ENCODE measurements around the gene NRCAM. TPM values are rescaled to one million over a fixed set of nuclear protein-coding genes. Genes with fewer than 3 reads are reported as not detected.

The NRCAM gene
- total and polyA plus RNA-seq, 10 of the 15 experiments (the other 5 are each of a cell fraction or from before 2014, with no cell fraction given): 0.30 to 2.0 (median 1.0) TPM

- no peak for TF ChIP-seq IRF5 (IDR thresholded peaks at IDR 0.05; ENCODE audit: borderline replicate concordance)
- TF ChIP-seq MXI1 (IDR thresholded peaks at IDR 0.05; ENCODE audit: low read depth, low read length): no peak
- TF ChIP-seq RB1 (IDR thresholded peaks at IDR 0.05; ENCODE audit: borderline replicate concordance): no peak
- TF ChIP-seq BACH1 (IDR thresholded peaks at IDR 0.05; ENCODE audit: borderline replicate concordance): peak; percentile 80; the same call in 1 of the 2 replicates
- no peak for TF ChIP-seq ZNF274 (IDR thresholded peaks at IDR 0.05; ENCODE audit: insufficient read depth, insufficient read length)
- no peak for TF ChIP-seq STAT1 (conservative IDR thresholded peaks at IDR 0.05)
- no peak for TF ChIP-seq MYB (IDR thresholded peaks at IDR 0.05; ENCODE audit: borderline replicate concordance, low read depth, low read length)
- TF ChIP-seq CUX1 (IDR thresholded peaks at IDR 0.05; ENCODE audit: insufficient replicate concordance, low read depth, low read length): peak; percentile 97
- TF ChIP-seq SKIL (IDR thresholded peaks at IDR 0.05; ENCODE audit: low read depth, poor library complexity, severe bottlenecking): peak; percentile 86
- TF ChIP-seq KDM1A (IDR thresholded peaks at IDR 0.05; ENCODE audit: borderline replicate concordance): no peak
- TF ChIP-seq NBN (IDR thresholded peaks at IDR 0.05): peak; percentile 96
- TF ChIP-seq PKNOX1 (IDR thresholded peaks at IDR 0.05): peak; percentile 73
- no peak for TF ChIP-seq NFYA (IDR thresholded peaks at IDR 0.05; ENCODE audit: borderline replicate concordance, low read depth, low read length)
- TF ChIP-seq E2F8 (IDR thresholded peaks at IDR 0.05; ENCODE audit: low read depth, partially characterized antibody): no peak
- peak; percentile 67; the same call in 1 of the 2 replicates for TF ChIP-seq SMARCA5 (IDR thresholded peaks at IDR 0.05)
- peak; percentile 72; the same call in 1 of the 2 replicates for TF ChIP-seq PML (IDR thresholded peaks at IDR 0.05; ENCODE audit: low read length)
- peak; percentile 89 for TF ChIP-seq PAX5 (IDR thresholded peaks at IDR 0.05; ENCODE audit: borderline replicate concordance, low read depth, low read length)
These were observed 320.6 kb downstream of the NRCAM start (continued) for GRCh38 chr7:108135446-108136190.
